Astrocyte of the cerebellum (primary cell): ENCODE measurements around the gene SLC18A3.

Source experiments
- DNase-seq: peaks from one replicate; pipeline ENCODE4 v3.0.0-alpha.2; 2011; ENCODE audit warnings: low read depth
- H3K4me3 ChIP-seq: 2 replicates; pipeline ENCODE4 v1.5.1; 2011; ENCODE audit warnings: mild to moderate bottlenecking, low read depth, low read length, moderate library complexity
- in situ Hi-C: cut with HindIII; loops from 2 replicates; pipeline ENCODE4 v1.10.0; 2017; ENCODE audit warnings: low sequenced_read_pairs
- TF ChIP-seq, protein P1 (sequence below): IDR thresholded peaks from 2 replicates; pipeline ENCODE4 v1.5.1; 2012; ENCODE audit warnings: low read length, low read depth, moderate library complexity, mild to moderate bottlenecking; ENCODE audit errors: missing control alignments

Gene SLC18A3

DNA sequence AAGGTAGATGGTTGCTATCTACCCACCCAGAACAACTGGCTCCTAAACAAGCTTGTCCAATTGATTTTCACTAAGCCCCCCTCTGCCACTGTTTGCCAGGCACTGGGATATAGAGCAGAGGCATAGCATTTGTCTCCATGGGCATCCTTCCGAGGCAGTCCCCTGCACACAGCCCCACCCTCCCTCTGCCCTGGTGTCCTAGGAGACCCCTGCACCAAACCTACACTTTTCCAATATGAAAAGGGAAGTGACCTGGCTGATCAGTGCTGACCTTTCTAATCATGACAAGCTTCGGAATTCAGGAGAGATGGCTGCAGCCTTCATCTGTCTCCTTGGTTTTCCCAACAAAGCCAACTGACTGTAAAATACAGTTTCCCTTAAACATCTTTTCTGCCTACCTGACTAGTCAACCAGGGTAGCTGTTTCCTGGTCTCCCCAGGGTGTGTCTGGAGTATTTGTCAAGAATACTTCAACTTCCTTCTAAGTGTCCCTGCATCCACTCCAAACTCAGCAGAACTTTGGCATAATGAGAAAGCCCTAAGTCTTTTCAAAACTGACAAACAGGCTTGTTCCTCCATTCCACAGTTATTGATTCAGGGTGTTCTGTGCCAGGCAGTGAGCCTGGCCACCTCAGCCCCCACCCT lies 7.6 kb upstream of the SLC18A3 start:
- TF ChIP-seq, protein P1, sequence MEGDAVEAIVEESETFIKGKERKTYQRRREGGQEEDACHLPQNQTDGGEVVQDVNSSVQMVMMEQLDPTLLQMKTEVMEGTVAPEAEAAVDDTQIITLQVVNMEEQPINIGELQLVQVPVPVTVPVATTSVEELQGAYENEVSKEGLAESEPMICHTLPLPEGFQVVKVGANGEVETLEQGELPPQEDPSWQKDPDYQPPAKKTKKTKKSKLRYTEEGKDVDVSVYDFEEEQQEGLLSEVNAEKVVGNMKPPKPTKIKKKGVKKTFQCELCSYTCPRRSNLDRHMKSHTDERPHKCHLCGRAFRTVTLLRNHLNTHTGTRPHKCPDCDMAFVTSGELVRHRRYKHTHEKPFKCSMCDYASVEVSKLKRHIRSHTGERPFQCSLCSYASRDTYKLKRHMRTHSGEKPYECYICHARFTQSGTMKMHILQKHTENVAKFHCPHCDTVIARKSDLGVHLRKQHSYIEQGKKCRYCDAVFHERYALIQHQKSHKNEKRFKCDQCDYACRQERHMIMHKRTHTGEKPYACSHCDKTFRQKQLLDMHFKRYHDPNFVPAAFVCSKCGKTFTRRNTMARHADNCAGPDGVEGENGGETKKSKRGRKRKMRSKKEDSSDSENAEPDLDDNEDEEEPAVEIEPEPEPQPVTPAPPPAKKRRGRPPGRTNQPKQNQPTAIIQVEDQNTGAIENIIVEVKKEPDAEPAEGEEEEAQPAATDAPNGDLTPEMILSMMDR, result no peak
- no peak for DNase-seq
- no peak overlapping the region for H3K4me3 ChIP-seq
- in situ Hi-C loops, result no loop called here

DNA sequence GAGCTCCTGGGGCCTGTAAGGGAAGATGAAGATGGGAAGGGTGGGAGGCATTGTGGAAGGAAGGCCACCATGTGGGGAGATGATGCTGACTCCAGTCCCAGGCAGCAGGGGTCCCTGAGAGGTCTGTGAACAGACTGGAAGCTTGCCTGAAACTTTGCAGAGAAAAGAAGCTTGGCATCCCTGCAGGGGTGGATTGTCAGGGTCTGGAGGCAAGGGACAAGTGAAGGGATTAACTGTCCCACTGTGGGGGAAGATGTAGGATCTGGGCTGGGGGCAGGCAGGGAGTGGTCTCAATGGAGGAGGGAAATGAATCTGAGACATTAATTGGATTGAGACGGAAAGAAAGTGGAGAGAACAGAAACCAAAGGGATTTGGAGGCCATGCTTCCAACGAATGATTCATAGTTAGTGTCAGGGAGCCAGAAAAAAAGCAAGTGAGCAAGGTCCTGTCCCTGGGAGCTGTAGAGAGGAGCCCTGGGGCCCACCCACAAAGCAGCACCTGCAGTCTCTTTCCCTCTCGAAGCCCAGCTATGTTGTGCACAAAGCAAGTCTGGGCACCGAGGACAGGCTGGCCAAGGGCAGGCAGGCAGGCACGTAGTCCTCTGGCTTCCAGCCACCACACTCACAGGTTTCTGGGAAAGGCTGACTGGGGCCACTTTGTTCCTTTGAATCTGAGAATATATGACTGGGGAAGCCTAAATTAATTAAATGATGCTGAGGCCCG lies 4.7 kb upstream of the SLC18A3 start:
- TF ChIP-seq, protein P1, result no peak
- in situ Hi-C loops, result no loop called here
- no peak overlapping the region for H3K4me3 ChIP-seq
- no peak for DNase-seq

DNA sequence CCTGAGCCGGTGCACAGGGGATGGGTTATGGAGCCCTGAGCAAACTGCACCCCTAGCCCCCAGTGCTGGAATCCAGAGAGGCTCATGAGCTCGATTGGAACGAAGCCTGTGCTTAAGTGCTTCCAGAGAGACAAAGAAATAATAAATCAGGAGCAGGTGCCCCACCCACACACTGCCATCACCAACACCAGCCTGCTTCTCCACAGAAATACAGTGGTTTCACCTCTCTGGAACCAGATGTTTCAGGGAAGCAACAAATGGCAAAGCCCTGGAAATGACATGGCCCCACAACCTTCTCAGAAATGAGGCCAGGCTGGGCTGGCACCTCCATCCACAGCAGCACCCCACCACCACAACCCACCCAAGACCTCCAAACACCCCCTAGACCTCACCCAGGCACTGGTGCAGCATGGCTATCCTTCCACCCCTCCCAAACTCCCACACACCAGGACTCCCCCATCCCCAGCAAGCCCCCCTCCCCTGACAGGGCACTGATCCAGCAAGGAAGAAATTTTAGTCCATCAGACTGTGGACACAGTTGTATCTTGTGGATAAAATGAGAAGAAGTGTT lies 4.1 kb upstream of the SLC18A3 start:
- no peak overlapping the region for H3K4me3 ChIP-seq
- in situ Hi-C loops, result no loop called here
- TF ChIP-seq, protein P1, result no peak
- no peak for DNase-seq

DNA sequence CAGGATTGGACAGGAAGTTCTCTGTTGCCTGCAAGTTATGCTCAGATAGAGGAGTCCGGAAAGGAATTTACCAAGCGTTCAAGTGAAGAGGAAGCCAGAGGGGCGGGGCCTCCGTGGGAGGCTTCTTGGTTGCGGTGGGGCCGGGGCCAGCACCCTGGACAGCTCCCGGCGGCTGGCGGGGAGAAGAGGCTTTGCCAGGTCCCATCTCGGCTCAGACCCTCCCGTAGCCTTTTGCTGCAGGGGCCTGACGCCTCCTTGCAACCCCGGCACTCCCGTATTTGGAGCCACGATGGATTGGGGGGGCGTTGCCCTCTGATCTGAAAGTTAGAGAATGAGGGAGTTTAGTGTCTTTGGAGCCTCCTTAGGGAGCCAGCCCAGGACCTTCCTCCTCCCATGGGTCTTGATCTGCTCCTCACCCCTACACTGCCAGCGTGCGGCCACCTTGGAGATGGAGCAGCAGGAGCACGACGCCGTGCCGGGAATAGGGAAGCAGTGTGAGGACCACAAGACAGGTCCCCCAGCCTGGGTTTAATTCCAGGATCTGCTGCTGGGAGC lies 3.1 kb upstream of the SLC18A3 start:
- TF ChIP-seq, protein P1, result no peak
- in situ Hi-C loops, result no loop called here
- no peak overlapping the region for H3K4me3 ChIP-seq
- DNase-seq, result peak; percentile 31

DNA sequence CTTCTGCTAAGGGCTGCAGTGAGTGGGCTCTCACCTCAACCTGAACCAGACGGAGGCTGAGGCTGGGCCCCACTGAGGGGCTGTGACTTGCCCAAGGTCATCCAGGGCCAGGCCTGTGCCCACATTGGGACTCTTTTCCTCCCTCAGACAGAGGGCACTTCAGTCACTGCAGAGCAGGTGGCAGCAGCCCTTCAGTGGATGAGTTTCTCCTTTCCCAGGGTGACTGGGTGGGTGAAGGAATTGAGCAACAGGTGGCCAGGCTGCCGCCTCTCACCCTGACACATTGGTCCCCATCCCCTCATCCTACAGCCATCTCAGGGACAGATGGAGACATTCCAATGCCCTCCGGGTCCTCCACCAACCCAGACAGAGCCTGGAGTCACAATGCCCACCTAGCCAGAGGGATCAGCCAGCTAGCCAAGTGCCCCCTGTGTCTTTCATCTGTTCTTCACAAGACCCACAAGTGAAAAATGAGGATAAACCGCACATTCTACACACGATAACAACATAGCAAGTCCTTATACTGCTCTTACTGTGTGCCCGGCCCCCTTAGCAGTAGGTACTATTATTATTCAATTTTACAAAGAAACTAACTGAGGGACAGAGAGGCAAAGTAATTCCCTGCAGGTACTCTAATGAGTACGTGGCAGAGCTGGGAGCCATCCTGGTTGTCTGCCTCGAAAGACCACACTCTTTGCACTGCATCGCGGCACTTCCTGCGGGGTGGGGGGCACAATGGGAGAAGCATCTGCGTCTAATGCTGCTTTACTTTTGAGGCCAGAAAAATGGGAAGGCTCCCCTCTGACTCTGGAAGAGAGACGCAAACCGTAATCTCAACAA lies 1.7 kb upstream of the SLC18A3 start:
- H3K4me3 ChIP-seq, result no peak overlapping the region
- in situ Hi-C loops, result no loop called here
- DNase-seq, result no peak
- TF ChIP-seq, protein P1, result no peak

DNA sequence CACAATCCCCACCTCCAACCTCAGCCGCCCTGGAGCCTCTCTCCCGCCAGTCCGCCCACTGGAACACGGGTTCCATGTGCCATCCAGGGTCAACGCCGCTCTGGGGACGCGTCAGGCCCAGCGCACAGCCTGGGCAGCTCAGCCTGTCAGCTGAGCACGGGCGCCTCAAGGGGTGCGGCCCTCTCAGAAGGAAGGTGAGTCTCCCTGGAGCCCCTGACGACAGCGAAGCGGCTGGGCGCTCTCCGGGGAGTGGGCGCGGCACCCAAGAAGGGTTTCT lies 1.2 kb upstream of the SLC18A3 start:
- H3K4me3 ChIP-seq, result no peak overlapping the region
- no peak for DNase-seq
- in situ Hi-C loops, result no loop called here
- TF ChIP-seq, protein P1, result no peak
